HG02571 (cell line): ENCODE measurements around the gene TMEM270.
A peak's percentile ranks its signal among the peaks of the same experiment; 100 is the strongest.
"Not testable (repeated sequence)": the region's sequence is repeated elsewhere in the genome, so short reads cannot be mapped to it uniquely, and the experiment has no call there.

Source experiments
- ATAC-seq: cut with Tn5 transposase; IDR thresholded peaks from one replicate; pipeline ENCODE4 v1.9.1; 2021; ENCODE audit warnings: mild to moderate bottlenecking, moderate library complexity; ENCODE audit not compliant: unreplicated experiment

TMEM270 gene

DNA sequence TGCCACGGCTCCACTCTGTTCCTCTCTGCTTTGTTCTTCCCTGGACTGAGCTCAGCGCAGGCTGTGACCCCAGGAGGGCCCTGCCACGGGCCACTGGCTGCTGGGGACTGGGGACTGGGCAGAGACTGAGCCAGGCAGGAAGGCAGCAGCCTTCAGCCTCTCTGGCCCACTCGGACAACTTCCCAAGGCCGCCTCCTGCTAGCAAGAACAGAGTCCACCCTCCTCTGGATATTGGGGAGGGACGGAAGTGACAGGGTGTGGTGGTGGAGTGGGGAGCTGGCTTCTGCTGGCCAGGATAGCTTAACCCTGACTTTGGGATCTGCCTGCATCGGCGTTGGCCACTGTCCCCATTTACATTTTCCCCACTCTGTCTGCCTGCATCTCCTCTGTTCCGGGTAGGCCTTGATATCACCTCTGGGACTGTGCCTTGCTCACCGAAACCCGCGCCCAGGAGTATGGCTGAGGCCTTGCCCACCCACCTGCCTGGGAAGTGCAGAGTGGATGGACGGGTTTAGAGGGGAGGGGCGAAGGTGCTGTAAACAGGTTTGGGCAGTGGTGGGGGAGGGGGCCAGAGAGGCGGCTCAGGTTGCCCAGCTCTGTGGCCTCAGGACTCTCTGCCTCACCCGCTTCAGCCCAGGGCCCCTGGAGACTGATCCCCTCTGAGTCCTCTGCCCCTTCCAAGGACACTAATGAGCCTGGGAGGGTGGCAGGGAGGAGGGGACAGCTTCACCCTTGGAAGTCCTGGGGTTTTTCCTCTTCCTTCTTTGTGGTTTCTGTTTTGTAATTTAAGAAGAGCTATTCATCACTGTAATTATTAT, 28.9 kb upstream of the TMEM270 start:
- ATAC-seq: no peak

DNA sequence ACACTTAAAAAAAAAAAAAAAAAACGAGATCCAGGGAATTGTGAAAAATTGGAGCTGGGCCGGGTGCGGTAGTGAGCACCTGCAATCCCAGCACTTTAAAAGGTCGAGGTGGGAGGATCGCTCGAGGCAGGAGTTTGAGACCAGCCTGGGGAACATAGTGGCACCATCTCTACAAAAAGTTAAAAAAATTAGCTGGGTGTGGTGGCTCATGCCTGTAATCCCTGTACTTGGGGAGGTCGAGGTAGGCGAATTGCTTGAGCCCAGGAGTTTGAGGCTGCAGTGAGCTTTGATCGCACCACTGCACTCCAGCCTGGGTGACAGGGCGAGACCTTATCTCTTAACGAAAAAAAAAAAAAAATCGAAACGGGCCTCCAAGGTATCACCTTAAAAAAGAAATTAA, 28.2 kb upstream of the TMEM270 start:
- no peak for ATAC-seq

- no peak for ATAC-seq
These were observed 27.6 kb upstream of the TMEM270 start for GRCh38 chr7:73833251-73833919.

DNA sequence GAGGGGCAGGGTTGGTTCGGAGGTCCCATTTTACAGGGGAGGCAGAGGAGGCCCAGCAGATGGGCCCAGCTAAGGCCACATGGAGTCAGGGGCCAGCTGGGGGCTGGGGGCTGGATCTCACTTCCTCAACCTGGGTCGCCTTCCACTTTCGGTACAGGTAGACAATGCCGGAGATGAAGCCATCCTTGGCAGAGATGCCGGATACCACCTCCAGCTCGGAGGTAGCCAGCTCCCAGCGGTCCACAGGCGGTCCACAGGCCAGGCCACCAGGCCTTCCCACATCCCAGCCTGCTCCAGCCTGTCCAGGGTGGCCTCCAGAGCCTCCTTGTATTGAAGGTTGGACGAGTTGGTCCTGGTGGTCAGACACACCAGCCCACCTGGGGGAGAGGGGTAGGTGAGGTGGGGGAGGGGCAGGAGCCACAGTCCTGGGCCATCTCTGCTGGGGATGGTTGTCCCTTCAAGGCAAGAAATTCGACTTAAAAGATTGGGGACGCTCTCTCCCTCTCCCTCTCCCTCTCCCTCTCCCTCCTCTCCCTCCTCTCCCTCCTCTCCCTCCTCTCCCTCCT, 26.2 kb upstream of the TMEM270 start:
- ATAC-seq: no peak

GRCh38 chr7:73837167-73837566, 23.8 kb upstream of the TMEM270 start:
- ATAC-seq: not testable (repeated sequence)

GRCh38 chr7:73838642-73839041, 22.3 kb upstream of the TMEM270 start:
- ATAC-seq: no peak

- ATAC-seq: no peak
These were observed 21.7 kb upstream of the TMEM270 start for GRCh38 chr7:73839290-73839689.

DNA sequence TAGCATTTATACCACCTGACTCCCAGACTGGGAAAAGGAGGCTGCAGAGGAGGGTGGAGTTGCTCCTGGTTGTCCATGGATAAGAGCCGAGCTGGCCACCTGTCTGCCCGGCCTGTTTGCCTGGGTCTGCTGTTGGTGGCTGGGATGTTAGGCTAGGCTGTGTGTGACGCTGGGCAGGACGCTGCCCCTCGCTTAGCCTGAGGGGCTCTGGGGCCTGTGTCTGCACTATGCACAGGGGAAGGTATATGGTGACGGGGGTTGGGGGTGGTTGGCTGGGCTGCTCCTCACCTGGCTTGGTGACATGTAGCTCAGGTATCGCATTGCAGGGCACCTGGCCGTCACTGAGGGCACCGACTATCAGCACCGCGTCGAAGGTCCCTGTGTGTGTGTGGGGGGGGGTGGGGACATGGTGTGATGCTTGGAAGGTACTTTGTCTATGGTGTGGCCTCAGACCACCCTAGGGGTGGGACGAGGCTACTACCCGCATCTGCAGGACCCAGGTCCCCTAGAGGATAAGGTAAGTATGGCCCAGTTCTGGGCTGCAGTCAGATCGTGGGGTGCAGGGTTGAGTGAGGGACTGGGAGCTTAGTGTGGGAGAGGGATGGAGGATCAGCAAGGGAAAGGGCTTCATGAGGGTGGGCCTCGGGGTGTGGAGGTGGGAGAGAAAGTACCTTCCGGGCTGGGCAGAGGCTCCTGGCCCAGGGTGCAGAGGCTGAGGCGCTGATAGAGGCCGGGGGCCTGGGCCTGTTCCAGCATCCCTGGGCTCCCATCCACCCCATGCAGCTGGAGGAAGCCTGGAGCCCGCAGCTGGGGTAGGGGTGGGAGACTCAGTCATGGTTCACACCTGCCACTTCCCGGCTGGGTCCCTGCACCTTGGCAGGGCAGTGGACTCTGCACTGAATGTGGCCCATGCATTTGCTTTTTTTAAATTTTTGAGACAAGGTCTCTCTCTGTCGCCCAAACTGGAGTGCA, 20.9 kb upstream of the TMEM270 start:
- ATAC-seq: no peak

DNA sequence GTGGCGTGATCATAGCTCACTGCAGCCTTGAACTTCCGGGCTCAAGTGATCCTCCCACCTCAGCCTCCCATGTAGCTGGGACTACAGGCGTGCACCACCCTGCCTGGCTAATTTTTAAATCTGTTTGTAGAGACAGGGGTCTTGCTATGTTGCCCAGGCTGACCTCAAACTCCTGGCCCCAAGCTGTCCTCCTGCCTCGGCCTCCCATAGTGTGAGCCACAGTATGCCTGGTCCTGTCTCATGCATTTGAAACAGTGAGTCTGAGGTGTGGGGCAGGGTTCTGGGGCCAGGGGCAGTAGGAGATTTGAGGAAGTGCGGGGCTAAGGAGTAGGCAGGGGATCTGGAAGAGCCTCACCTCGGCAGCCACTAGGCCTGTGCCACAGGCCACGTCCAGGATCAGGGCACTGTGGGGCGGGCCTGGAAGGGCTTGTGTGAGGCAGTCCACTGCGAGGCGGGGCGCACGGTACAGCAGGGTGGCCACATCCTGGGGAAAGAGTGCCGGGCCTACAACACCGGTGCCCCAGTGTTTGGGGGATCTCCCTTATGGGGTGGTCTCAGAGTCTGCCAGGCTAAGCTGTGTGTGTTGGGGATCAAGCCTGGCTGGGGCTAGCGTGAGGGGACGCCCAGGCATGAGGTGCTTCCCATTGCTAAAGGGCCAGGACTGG, 20.1 kb upstream of the TMEM270 start:
- no peak for ATAC-seq

DNA sequence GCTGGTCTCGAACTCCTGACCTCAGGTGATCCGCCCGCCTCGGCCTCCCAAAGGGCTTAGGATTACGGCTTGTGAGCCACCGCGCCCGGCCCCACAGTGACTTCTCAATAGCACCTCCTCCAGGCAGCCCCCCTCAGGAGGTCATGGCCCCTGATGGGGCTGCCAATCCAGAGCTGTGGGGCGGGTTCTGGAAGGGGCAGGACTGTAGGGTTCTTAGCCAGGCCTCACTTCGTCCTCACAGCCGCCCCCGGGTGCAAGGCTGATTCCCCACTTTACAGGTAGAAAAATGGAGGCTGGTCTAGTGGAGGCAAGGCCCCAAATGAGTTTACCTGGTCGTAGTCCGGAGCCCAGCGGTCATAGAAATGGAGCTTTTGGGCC, 19.3 kb upstream of the TMEM270 start:
- ATAC-seq: no peak

GRCh38 chr7:73842067-73842976, 18.6 kb upstream of the TMEM270 start, which contains the start of gene METTL27:
Gene METTL27 (minus strand): TSS chr7:73842516. CDS start chr7:73842140, 376 bp downstream.
- ATAC-seq: peak; percentile 92

- ATAC-seq: no peak
These were observed 16.8 kb upstream of the TMEM270 start for GRCh38 chr7:73844131-73844547.

DNA sequence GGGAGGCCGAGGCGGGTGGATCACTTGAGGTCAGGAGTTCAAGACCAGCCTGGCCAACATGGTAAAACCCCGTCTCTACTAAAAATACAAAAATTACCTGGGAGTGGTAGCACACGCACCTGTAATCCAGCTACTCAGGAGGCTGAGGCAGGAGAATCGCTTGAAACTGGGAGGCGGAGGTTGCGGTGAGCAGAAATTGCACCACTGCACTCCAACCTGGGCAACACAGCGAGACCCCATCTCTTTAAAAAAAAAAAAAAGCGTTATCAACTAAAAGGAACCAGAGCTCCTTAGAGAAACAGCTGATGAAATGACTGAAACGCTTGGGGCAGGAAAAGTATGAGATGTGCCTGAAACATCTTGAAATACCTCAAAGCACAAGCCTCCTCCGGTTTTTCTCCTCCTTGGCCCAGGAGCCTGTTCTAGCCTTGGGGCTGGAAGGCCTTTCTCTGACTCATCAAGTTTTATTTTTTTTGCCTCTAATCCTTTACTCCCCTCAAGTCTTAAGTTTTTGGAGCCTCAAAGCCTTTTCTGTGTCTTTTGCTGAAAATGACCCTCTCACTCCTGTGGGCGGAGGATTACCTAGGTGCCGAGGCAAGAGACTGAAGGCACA, 16.0 kb upstream of the TMEM270 start:
- no peak for ATAC-seq

DNA sequence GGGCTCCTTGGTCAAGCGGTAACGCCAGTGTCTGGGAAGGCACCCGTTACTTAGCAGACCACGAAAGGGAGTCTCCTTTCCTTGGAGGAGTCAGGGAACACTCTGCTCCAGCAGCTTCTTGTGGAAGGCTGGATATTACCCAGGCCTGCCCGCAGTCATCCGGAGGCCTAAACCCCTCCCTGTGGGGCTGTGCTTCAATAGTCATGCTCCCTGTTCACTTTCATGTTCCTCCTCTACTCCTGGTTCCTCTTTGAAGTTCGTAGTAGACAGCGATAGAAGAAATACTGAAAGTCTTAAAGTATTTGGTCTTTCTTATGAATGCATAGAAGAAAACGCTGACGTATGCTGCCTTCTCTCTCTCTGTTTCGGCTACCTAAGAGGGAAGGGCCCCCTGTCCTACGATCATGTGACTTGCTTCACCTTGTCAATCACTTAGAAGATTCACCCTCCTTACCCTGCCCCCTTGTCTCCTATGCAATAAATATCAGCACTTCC, 15.2 kb upstream of the TMEM270 start:
- not testable (repeated sequence) for ATAC-seq

GRCh38 chr7:73847941-73848723, 12.8 kb upstream of the TMEM270 start:
- no peak for ATAC-seq

DNA sequence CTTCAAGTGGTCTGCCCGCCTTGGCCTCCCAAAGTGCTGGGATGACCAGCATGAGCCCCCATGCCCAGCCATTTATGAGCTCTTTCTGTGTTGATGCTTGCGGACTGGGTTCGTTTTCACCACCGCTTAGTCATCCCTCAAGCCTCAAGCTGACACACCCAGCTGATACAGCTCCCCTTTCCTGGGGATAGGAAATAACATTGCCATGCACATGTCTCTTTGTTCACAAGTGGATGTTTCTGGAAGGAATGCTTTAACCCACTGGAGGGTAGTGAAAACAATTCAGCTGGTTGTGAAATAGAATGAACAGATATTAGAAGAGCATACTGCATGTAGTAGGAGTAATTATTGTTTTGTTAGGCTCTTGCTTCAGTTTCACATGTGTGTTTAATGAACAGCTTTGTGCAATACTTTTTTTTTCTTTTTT, 10.2 kb upstream of the TMEM270 start:
- no peak for ATAC-seq

DNA sequence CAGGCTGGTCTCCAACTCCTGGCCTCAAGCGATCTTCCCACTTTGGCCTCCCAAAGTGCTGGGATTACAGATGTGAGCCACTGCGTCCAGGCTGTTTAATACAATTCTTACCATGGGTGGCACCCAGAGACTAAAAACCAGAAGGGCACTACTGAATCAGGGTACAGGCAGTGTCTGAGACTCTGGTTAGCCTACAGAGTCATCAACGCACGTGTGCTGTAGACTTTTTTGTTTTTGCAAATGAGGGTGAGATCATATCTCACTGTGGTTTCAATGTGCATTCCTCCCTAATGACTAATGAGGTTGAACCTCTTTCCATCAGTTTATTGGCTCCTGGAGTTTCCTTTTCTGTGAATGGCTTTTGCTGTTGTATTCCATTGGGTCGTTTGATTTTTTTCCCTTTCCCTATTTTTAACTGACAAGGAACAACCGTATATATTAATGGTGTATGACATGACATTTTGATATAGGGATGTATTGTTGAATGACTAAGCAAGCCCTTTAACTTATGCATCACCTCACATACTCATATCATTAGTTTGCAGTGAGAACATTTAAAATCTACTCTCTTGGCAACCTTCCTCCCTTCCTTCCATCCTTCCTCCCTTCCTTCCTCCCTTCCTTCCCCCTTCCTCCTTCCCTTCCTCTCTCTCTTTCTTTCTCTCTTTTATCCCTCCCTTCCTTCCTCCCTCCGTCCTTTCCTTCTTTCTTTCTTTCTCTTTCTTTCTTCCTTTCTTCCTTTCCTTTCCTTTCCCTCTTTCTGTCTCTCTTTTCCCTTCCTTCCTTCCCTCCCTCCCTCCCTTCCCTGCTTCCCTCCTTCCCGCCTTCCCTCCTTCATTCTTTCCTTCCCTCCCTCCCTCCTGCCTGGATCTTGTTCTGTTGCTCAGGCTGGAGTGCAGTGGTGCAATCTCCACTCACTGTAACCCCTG, 9.3 kb upstream of the TMEM270 start:
- ATAC-seq: peak; percentile 75
